GM18870 (cell line): ENCODE measurements around the gene FSTL1.

ENCODE experiments used
- ATAC-seq: cut with Tn5 transposase; IDR thresholded peaks from one replicate; pipeline ENCODE4 v1.9.1; 2021; ENCODE audit warnings: moderate library complexity; ENCODE audit not compliant: unreplicated experiment

FSTL1 gene

GRCh38 chr3:120440762-120441161 lies 10.0 kb downstream of the FSTL1 start:
- ATAC-seq = no peak

- no peak for ATAC-seq
Observed at GRCh38 chr3:120440001-120440703, 10.6 kb downstream of the FSTL1 start.

DNA sequence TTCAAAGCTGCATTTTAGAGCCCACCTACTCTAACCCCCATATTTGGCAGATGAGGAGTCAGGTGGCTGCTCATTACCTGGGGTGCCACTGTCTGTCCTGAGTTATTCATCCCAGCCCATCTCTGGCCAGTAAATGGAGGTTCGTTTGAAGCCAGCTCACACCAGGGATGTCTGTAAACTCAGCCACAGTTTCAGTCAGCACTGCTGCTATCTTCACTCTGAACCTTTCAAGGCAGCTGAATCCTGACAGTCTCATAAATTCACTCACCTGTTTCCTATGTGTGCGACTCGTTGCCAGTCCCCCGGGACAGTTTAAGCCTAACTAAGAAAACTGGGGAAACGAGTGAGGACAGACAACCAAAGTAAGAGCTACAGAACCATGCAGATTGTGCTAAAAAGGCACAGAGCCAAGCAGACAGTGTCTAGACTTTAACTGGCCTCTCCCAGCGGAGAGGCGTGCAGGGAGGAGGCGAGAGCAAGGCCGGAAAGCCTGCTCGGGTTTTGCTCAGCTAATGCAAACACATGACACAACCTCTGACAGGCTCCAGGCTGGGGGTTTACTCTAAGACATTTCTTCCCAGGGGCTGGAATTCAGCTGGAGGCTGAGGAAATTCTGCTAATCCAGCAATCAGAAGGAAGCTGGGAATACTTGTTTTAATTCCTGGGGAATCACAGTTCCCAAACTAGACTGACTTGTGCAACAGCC lies 12.0 kb downstream of the FSTL1 start:
- no peak for ATAC-seq

GRCh38 chr3:120438216-120438615 lies 12.6 kb downstream of the FSTL1 start:
- ATAC-seq = no peak

- no peak for ATAC-seq
Observed at GRCh38 chr3:120437559-120437958, 13.2 kb downstream of the FSTL1 start.

DNA sequence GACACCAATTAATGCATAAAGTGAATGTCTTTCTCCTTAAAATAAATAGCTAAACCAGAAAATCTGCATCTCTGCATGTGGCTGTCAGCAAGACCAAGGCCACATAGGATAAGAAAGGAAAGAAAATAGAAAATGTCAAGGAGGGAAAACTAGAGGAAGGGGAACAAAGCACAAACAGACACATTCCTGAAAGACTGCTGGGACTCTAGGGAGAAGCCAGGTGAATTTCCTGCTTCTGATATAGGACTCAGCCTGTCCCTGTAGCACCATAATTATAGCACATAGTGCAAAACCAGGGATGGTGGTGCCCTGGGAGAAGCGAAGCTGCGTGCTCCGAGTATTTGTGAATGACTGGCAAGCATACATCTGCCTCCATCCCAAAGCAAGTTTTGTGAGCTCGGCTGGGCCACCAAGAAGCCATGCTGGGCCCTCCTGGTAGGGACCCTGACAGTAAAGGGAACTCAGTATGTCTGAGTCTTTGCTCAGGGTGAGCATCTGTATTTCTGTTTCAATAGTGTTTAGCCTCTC lies 14.2 kb downstream of the FSTL1 start:
- no peak for ATAC-seq

DNA sequence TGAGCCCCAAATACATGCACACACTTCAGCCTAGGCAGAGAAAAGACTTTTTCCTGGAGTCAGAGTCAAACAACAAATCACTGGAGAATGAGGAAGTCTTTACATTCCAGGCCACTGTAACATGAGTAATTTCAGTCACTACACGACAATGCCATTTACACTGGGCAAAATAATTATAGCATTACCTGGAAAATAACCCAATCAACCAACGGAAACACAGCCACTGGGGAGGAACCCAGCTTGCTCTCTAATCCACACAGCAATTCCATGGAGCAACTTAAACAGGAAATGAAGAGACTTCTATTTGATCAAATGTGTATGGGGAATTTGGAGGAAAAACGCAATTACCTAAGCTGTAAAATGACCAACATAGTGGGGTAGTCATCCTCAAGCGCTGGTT lies 15.2 kb downstream of the FSTL1 start:
- ATAC-seq = no peak

DNA sequence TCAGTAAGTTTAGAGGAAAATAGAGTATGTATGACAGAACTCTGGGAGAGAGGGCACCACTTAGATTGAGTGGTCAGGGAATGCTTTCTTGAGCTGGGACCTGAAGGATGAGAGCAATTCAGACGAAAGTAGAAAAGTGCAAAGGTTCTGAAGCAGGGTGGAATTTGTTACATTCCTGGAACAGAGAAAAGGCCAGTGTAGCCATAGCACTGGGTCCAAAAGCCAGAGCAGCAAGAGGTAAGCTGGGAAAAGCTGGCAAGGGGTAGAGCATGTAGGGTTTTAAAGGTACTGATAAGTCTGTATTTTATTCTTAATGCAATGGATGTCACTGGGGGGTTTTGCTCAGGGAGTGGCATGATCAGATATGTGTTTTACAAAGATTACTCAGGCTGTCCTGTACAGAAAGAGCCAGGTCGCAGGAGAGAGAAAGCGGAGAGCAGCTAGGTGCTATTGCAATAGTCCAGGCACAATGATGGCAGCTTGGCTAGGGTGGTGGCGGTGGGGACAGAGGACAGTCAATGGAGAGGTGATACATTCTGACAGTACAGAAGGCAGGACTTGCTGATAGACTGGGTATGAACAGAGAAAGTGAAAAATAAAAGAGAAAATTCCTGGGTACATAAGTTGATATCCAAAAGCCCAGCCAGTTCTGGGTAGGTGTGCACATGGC lies 17.0 kb downstream of the FSTL1 start:
- ATAC-seq = no peak

GRCh38 chr3:120432150-120432860 lies 18.5 kb downstream of the FSTL1 start:
- ATAC-seq = no peak

GRCh38 chr3:120429921-120430361 lies 20.9 kb downstream of the FSTL1 start:
- ATAC-seq = no peak

GRCh38 chr3:120428924-120429323 lies 21.9 kb downstream of the FSTL1 start:
- ATAC-seq = no peak

DNA sequence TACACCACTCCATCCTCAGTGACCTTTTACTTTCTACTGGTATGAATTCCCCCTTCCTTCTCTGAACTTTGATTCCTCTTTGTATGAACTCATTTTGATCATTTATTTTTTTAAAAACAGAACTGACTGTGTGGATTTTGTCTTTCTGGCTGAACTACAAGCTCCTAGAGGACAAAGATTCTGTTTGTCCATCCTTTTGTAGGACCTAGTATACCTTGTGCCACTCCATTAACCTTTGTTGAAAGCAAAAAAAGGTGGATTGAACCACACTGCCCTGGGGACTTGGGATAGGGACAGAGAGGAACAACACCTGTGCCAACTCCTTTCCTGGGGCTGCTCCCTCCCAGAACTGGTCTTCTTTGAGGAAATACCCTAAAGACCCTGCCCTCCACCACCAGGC lies 23.6 kb downstream of the FSTL1 start:
- no peak for ATAC-seq

- ATAC-seq = no peak
Observed at GRCh38 chr3:120425572-120426250, 25.1 kb downstream of the FSTL1 start.

DNA sequence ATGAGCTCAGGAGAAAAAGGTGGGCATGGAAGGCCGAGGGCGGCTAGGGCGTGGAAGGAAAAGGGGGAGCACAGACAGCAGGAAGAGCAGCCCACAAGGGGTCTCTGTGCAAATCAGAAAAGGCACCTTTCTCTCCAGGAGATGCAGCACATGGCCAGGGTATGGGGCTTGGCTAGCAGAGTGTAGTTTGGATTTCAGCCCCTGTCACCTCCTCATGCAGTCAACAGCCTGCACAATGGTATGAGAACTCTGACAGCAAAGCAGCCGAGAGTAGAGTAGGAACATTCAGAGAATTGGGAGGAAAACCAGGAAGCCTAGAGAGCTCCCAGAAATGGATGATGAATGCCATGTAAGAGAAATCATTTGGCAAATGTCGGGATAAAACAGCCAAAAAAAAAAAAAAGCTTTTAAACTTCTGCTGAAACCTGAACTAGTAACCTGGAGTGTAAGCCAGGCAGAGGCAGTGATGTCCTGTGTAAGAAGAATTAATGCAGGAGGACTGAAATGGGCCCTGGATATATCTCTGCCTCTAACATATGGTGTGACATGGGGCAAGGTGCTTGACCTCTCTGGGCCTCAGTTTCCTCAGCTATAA lies 25.7 kb downstream of the FSTL1 start:
- ATAC-seq = no peak

- no peak for ATAC-seq
Observed at GRCh38 chr3:120424506-120424905, 26.3 kb downstream of the FSTL1 start.

DNA sequence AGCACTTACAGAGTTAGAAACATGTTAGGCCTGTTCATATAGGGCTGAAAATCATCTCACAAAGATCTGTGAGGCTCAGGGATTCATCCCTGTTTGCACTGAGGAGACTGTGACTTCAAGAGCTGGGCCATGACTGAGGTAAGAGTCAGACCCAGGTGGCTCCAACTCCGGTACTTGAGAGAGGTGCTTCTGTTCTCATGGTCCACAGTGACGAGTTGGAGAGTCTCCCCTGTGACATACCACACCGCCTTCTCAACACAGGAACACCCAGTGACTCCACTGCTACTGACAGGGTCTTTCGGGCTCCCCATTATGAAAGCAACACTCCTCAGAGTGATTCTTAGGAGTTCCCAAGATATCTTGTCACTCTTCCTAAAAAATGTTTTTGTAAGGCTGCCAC lies 27.4 kb downstream of the FSTL1 start:
- ATAC-seq = no peak

GRCh38 chr3:120421926-120422325 lies 28.9 kb downstream of the FSTL1 start:
- ATAC-seq = no peak

GRCh38 chr3:120420928-120421551 lies 29.8 kb downstream of the FSTL1 start:
- no peak for ATAC-seq

DNA sequence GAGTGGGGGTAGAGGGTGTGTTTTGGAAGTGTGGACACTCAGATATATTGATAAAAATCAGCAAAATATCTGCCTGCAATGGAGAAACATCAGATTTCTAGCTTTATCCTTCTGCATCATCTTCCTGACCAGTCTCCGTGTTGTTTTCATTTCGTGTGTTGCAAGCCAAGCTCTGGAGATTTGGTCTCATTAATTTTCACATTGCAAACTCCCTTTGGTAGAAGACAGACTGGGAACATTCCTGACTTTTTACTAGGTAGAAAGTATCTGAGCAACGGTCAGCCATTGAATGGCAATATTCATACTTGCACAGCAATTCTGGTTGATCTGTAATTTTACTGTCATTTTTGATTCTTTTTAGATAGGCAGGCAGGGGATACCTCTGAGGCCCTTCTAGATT lies 30.4 kb downstream of the FSTL1 start:
- ATAC-seq = no peak

DNA sequence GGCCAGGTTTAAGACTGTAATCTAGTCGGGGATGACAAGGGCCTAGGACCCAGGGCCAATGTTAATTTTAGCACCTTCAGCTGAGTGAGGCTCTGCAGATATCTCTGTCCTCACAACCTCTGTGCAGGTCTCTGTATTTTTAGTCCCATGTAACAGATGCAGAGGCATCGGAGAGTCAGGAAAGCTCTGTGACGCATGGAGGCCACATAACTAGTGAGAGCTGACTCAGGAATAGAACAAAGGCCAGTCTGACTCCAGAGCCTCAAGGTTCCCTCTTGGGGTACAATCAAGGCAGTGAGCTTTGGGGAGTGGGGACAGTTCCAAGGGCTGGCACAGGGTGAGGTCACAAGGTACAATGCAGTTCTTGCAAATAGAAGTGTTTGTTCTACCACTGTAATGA lies 31.0 kb downstream of the FSTL1 start:
- no peak for ATAC-seq
